Hippocampal formation (tissue), 2 donors: Measurements from ENCODE around the gene DNAH14.

Source experiments
- DNase-seq, 2 donors: peaks; one replicate each; lab custom pipeline; 2025; lab: John Stamatoyannopoulos, UW

Gene DNAH14

GRCh38 chr1:225408249-225408648 is 478.8 kb downstream of the DNAH14 start:
- no peak for DNase-seq

DNA sequence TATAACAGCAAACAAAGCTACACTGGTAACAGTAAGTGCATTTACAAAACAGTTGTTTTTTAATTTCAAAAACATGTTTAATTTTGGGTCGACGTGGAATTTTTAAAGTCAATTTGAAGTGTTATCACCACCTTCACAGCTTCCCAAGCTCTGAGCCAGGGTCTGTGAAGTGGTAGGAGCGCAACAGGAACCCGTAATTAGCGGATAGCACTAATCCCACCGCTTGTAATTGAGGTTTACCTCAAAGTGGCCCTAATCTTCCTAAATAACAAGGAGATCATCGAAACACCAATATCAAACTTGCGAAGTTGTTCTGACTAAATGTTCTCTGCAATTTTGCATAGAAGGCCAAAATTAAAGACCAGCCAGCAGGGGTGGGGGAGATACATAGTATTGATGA is 479.6 kb downstream of the DNAH14 start:
- no peak for DNase-seq

DNA sequence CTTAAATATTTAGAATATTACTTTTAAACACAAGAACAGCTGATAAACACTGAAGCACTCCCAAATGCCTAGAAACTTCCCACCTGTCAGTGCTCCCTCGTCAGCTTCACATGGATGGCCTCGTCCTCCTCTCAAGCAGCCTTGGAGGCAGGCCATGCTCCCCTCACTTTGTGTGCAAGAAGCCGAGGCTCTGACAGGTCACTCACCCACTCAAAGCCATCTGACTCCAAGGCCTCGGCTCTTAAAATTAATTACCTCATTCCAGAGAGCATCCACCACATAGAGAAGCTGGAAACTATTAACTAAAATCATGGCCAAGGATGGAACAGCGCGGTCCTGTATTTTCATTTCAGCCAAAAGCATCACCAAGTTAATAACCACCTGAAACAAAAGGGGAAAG is 480.6 kb downstream of the DNAH14 start:
- DNase-seq, result no peak

GRCh38 chr1:225412321-225412720 is 482.8 kb downstream of the DNAH14 start:
- DNase-seq, result no peak

DNA sequence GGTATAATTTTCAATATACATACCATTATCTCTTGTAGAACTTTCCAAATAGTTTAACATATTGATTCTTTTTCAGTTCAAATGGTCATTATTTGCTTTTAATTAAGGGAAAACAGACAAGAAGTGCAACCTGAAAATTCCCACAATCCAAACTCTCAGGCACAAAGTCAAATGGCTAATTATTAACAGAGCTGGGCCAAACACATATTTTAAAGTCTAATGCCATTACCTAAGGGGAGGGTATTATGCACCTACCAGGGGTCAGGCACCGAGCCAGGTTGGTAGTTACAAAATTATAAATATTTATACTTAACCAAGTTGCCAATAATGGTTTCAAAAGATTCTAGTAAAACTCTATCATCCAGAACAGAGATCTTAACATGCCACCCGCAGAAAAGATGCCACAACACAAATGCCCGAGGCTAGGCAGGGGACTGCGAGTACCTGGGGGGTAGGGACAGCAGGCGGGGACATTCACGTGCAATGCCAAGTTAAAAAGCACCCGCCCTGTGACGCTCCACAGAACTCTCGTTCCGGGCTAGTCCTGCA is 483.4 kb downstream of the DNAH14 start:
- no peak for DNase-seq

- DNase-seq, result no peak
These were observed 484.4 kb downstream of the DNAH14 start for GRCh38 chr1:225413708-225414375.

- DNase-seq, result no peak
These were observed 485.8 kb downstream of the DNAH14 start for GRCh38 chr1:225415307-225415706.

DNA sequence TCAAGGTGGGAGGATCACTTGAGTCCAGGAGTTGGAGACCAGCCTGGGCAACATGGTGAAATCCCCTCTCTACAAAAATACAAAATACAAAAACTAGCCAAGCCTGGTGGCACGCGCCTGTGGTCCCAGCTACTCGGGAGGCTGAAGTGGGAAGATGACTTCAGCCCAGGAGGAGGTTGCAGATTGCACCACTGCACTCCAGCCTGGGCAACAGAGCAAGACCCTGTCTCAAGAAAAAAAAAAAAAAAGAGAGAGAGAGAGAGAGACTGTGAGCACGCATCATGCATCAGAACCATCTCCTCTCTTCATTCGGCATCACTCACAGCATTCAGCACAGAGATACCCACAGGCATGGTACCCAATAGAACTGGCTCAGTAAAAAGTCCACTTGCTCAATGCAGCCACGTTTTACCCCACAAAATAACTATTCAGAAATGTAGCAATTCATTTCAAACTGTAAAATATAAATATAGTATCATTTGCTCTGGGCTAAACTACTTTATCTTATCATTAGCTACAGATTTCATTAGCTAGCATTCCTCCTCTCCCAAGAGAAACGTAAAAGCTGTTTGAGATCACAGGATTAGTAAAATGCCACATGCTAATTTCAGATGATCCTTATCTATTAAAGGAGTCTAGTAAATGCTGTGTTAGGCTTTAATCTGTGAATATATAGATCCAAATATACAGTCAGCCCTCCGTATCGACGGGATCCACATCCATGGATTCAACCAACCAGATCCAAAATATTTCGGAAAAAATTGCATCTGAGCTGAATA is 486.7 kb downstream of the DNAH14 start:
- no peak for DNase-seq

DNA sequence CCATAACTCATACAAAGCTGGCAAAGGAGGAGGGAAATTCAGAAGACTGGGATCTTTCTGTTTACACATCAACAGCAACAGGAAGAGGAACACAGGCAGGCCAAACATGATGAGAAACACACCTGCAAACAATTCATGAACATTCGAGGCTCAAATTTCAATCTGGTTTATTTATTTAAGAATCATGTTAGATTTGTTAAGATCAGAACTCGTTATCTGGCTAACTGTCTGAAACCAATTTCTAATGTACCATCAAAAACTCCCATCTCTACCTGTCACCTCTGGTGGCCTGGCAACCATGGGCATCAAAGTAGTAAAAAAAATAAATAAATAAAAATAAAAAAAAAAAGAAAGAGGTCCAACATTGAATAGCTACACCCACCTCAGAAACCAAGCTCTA is 488.6 kb downstream of the DNAH14 start:
- no peak for DNase-seq

- no peak for DNase-seq
These were observed 489.1 kb downstream of the DNAH14 start for GRCh38 chr1:225418598-225418997.

- DNase-seq, result no peak
These were observed 492.6 kb downstream of the DNAH14 start for GRCh38 chr1:225422031-225422605.

GRCh38 chr1:225422795-225423517 is 493.5 kb downstream of the DNAH14 start:
- no peak for DNase-seq

- no peak for DNase-seq
These were observed 494.0 kb downstream of the DNAH14 start for GRCh38 chr1:225423518-225423855.

- DNase-seq, result no peak
These were observed 495.2 kb downstream of the DNAH14 start for GRCh38 chr1:225424562-225425200.

GRCh38 chr1:225425201-225425786 is 495.8 kb downstream of the DNAH14 start:
- DNase-seq, result no peak

DNA sequence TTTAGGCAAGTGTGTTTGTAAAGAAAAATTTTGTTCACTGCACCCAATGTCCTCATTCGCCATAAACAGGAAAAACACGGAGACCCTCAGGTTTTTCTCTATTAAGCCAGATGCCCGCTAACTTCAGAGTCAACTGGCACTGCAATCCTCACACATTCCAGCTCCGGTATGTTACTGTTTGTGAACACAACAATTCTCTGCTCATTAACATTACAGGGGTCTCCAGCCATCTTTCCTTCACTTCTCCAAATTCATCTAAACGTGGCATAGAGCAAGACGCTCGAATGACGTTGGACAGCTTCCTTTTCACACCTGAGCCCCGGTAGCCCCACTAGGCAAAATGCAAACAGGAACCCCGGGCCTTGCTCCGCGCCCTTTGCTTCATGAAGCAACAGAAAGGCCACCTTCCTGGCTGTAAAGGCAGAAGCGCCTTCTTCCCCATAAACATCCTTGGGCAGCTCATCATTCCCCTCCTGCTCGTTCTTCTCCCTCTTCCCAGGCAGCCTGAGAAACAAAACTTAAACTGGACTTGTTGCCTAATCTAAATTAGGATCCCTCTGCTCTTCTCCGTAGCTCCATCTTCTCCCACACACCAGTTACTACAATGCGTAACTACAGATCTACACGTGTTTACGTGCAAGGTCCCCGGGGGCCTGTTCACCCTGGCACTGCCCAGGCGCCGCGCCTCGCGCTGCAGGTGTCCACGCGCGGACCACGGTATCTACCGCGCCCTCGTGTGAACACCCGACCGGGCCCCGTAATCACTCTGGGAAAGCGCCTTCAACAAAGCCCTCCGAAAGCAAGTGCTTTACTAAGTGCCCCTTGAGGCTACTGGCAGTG is 497.1 kb downstream of the DNAH14 start:
- peak in 1 of 2 donors; percentile 28 for DNase-seq

GRCh38 chr1:225427235-225428067 is 498.0 kb downstream of the DNAH14 start, which contains the start of gene LBR:
Gene LBR, minus strand, starts transcription at chr1:225428038. Its CDS starts 3,963 bp downstream, at chr1:225424075.
- no peak for DNase-seq

DNA sequence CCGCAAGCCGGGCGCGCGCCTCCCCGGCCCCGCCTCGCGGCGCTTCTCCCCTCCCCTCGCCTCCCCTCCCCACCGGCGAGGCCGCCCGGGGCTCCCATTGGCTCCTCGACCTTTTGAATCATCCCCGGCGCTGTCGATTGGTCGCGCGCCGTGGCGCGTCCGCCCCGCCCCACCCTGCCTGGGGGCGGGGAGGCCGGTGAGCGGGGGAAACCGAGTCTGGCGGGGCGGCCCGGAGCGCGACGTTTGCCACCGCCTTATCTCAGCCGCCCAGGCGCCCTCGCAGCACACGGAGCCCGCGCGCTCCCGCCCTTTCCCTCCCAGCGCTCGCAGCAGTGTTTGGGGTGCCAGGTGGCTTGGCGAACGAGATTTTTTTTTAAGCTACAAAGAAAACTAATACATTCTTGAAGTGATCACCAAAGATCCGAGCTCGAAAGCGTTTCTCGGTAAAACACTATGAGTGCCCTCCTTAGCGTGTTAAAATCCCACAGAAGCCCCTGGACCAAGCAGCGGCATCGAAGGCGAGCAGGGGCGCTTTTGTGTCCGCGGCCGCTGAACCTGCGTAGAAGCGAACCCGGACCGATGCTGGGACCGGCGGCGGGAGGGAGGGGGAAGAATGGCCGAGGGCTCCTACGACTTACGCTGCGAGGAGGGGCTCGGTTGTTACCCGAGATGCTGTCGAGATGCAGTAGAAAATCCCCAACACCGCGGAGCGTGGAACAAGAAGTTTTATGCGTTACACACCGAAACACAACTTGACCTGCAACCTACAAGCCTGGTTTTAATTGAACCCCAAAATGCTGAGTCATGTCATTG is 498.8 kb downstream of the DNAH14 start:
- peak; percentile 92 to 93 for DNase-seq
